IPS-NIHi7 (cell line): ENCODE results near the gene WNT10A.
A peak's percentile ranks its signal among the peaks of the same experiment; 100 is the strongest.

Experiments used
- DNase-seq: peaks from one replicate; pipeline ENCODE4 v3.0.0; 2012; ENCODE audit warnings: mixed read lengths; ENCODE audit errors: extremely low spot score

Gene WNT10A

DNA sequence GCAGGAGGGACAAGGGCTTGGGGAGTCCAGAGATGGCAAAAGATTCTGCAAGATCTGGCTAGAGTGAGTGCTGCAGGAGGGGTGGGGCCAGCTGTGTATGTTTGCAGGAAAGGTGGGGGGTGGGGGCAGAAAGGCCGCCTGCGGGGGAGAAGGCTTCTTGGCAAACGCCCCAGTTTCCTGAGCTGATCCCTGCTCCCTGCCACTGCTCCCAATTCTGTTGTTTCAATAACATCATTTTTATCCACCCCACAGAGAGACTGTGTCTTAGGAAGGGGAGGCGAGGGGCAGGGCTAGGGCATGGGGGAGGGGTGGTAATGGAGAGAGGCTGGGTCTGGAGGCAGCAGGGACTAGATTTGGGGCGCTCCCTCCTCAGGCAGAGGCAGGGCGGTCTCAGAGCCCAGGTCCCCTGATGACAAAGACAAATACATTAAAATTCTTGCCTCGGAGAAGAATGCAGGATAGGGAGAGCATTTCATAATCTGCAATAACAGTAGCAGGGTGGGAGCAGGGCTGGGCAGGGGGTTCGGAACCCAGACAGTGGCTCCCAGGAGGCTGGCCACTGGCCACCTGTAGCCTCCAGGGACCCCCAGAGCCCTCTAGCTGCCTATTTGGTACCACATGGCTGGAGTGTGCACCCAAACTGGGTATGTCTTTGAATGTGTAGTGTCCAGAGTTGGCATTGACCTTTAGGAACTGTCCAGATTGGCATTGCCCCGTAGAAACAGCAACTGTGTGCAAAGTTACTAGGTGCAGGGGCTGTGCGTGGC lies 23.1 kb upstream of the WNT10A start:
- no peak for DNase-seq

DNA sequence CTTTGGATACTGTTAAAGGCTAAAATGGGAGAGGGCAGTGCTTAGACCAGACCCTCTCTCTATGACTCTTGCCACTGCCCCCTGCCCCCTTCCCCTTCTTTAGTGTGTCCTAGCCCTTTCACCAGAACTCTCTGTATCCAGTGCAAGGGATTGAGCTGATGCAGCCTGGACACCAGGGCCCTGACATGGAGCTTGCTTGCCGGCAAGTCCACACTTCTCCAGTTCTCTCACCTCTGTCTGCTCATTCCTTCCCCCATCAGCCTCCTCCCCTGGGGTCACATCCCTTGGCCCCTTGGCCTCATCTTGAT lies 22.6 kb upstream of the WNT10A start:
- no peak for DNase-seq

DNA sequence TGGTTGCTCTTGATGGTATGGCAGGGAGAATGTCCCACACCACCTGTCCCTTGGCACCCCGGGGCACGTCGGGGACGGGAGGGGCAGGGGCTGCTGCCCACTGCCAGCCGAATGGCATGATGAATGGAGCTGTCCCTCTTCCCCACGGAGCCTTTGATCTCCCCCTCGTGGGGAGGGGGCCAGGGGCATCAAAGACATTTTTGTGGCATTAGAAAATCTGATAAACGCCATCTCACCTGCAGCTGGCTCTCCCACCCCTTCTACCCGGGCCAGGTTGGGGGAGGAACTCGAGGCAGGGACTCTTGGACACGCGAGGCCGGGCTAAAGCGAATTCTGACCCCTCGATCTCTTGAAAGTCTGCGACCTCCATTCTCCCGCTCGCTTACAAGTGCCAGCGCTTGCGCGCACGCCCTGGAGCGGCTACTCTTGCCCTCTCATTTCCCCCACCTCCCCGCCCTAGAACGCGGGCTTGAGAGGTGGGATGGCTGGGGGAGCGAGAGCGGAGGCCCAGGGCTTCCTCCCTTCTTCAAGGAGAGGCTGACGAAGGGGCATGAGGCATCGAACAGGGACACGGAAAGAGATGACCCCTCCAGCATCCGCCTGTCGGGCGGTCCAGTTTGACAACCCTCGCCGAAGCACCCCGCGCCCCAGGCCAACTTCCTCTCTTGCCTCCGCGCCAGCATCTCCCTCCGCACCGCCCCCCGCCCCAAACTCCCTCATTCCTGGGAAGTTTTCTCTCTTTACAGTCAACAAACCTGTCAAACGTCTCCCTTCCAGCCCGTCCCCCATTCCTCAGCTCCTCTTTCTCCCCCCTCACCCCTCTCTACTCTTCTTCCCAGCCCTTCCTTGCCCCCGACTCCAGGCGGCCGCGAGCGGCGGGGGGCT lies 21.7 kb upstream of the WNT10A start:
- DNase-seq: no peak

DNA sequence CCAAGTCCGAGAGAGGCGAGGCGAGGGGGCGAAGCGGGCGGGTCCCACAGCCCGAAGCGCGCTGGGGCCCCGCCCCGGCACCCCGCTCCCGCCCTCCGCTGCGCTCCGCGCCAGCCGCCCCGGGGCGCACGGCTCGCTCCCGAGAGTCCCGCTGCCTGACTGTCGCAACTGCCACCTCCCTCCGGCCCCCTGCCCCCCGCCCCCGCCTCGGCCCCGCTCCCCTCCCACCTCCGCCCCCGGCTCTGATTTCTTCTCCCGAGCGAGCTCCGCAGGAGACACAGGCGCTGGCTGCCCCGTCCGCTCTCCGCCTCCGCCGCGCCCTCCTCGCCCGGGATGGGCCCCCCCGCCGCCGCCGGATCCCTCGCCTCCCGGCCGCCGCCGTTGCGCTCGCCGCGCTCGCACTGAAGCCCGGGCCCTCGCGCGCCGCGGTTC lies 21.1 kb upstream of the WNT10A start, which contains the start of gene WNT6:
Gene WNT6, plus strand, starts transcription at position 250 of the 432 bp plus-strand sequence. CDS start 233 bp downstream, outside the sequence.
- no peak for DNase-seq

DNA sequence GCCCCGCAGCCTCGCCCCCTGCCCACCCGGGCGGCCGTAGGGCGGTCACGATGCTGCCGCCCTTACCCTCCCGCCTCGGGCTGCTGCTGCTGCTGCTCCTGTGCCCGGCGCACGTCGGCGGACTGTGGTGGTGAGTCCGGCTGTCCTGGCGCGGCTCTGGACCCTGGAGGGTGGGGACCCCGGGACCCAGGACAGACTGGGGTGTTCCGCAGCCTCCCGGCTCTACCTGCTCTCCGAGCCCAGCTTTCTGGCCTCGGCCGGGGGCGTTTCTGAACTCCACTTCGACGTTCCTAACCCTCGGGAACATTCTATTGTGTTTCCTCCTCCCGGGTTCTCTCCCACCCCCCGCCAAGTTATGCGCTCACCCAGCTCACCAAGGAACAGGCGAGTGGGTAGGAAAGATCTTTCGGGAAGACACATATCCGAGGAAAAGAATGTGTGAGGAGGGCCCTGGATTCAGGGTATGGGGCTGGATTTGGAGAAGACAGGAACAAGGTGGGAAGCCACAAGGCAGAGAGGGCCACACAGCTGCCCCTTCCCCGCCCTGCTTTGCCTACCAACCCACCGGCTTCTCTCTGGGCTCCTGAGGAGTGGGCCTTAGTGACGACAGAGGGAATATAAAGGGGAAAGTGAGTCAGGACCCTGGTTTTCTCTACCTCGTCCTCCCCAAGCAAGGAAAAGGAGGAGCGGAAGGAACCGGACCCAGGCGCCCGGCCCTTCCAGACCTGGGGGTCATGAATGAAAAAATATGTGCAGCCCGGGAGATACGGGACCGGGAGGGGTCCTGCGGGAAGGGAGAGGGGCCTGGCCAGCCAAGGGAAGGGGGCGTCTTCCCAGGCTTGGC lies 20.4 kb upstream of the WNT10A start:
- no peak for DNase-seq

DNA sequence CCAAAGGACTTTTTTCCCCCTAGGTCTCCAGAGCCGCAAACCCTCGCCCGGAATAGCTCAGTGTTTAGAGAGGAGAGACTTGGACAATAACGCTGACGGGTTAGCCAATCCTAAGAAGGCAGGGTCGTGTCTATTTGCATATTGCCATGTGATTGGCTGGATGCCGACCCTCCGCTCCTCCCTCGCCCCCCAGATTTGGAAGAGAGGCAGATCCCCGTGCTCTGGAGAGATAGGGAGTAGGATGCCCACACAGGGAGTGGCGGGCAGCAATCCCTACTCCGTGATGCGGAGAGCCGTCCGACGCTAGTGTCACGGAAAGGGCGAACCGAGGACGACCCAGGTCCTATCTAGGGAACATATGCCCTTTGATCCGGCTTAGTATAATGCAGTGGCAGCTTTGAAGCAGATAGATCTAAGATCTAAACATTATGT lies 19.7 kb upstream of the WNT10A start:
- peak; percentile 90 for DNase-seq

DNA sequence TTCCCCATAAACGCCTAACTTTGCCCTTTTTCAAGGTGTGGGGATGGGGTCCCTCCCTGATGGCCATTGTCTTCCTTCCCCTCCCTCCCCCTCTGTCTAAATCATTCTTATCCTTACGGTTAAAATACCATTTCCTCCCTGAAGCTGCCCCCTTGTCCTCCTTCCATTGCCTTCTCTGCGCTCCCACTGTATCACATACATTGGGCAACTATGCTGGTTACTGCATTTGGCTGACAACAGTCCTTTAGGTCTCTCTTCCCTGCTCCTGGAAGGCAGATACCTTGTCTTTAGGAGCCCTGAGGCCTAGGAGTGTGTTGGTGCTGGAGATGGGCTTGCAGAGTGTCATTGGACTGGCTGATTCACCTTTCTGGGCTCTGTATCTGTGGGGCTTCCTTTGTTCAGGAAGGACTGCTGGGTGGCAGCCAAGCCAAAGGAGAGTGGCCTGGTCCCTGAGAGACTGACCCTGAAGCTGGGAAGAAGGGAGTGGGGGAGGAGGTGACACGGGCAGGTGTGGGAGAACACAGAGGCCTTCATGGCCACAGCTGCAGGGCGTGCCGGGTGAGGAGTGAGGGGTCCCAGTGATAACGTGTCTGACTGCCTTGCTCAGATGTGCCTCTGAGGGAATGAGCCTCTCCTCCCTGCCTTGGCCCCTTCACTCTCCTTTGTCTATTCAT lies 18.9 kb upstream of the WNT10A start:
- DNase-seq: no peak

DNA sequence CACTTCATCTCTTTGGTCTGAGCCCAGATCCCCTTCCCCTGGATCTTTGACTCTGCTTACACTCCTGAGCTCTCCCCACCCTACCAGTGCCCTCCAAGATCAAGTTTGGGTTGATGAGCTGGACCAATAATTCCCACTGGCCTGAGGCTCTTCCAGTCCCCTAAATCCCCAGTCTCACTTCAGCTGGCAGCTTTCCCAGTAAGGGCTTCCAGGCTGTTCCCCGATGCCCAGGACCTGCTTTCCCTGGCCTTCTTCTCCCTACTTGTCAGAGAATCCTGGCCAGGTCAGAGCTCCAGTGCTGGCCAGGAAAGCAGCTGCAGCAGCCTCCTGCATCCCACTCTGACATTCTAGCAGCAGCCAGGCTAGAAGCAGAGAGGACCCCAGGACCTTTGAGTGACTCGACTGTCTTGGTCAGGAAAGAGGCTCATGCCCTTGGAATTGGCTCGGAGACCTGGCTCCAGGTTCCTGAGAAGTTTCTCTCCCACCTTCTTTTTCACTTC lies 17.6 kb upstream of the WNT10A start:
- DNase-seq: no peak

DNA sequence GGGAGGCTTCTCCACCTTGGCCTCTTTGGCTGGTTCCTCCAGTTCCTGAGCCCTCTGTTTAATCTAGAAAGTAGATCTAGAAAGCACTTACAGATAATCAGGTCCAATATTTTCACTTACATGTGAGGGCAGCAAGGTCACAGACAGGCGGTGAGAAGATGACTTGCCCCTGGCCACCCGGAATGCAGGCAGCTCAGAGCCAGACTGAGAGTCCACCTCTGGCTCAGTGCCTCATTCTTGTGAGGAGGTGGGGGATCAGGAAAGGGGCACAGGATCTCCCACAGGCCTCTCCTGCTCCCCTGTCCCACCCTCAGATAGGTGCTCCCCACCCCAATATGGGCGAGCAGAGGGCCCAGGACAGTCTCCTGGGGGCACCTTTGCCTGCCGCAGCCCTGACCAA lies 15.3 kb upstream of the WNT10A start:
- DNase-seq: no peak

DNA sequence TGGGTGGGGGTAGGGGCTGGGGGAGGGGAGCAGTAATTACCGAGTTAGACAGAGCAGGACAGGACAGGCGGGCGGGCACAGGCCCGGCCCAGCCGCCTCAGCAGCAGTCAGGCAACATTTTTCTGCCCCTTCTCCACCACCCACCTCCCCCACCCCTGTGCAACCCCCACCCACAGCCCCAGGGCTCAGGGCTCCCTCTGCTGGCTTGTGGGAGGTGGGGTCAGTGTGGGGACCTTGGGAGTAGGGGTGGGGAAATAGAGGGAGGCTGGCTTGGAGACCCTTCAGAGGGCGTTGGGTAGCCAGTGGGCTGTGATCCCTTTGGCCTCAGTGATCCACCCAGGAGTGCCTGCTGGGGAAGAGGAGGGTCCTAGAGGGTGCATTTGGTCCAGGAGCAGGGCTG lies 14.7 kb upstream of the WNT10A start:
- DNase-seq: no peak

DNA sequence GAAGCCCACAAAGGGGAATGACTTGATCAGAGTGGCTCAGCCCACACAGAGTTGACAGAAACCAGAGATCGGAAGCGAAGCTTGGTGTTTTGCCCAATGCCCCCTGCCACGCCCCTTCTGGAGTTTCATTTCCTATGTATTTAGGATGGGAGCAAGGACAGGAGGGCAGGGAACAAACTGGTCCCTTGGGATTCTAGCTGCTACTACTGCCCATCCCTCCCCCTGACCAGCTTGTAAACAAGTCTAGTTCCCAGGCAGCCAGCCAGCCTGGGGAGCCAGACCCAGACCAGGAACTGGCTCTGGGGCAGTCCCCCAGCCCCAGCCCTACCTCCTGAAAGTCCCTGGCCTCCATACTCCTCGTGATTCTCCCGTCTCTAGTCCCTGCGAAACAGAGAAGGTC lies 12.8 kb upstream of the WNT10A start:
- DNase-seq: no peak

DNA sequence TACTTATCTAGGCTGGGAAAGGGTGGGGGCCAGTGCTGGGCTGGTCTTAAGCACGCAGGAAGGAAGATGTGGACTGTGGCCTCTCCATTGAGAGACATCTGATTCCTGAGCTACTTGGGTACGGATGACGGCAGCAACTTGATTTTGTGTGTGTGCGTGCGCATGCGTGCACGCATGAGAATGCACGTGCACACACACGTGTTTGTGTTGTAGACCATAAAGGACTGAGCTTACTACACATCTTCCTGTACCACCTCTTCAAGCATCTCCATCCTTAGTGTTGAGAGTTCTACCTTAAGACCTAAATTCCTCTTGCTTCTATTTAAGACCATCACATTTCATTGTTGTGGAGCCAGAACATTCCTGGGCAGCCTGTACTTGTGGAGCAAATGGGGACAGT lies 11.6 kb upstream of the WNT10A start:
- DNase-seq: no peak

DNA sequence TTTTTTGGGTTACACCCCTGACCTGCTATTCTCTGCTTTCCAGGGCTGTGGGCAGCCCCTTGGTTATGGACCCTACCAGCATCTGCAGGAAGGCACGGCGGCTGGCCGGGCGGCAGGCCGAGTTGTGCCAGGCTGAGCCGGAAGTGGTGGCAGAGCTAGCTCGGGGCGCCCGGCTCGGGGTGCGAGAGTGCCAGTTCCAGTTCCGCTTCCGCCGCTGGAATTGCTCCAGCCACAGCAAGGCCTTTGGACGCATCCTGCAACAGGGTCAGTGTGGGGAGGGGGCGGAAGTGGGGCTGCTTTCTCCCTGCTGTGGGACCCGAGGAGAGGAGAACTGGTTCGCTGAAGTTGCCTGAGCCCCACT lies 9.7 kb upstream of the WNT10A start:
- DNase-seq: no peak

DNA sequence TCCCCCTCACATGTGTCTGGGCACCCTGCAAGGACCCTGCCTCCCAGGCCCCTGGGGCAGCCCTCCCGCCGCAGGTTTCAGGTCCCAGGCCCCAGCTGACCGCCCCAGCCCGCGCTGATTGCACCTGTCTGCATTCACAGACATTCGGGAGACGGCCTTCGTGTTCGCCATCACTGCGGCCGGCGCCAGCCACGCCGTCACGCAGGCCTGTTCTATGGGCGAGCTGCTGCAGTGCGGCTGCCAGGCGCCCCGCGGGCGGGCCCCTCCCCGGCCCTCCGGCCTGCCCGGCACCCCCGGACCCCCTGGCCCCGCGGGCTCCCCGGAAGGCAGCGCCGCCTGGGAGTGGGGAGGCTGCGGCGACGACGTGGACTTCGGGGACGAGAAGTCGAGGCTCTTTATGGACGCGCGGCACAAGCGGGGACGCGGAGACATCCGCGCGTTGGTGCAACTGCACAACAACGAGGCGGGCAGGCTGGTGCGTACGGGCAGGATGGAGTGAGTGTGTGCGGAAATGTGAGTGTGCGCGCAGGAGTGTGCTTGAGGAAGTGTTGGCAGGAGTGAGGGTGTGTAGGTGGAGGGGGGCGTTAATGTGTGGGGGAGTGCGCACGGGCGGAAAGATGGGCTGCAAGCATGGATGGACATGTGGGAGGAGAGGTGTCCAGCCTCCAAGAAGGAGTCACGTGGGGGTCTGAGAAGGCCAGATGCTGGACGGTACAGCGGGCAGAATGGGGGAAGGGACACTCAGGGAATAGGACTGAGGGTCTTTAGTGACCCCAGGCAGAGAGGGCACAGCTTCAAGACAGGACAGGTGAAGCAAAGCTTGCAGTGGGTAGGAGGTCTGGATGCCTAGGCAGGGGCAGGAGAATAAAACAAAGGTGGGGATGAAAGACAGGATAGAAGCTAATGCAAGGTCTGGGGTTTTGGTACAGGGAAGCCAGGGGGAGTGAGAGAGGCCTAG lies 9.0 kb upstream of the WNT10A start:
- DNase-seq: no peak

DNA sequence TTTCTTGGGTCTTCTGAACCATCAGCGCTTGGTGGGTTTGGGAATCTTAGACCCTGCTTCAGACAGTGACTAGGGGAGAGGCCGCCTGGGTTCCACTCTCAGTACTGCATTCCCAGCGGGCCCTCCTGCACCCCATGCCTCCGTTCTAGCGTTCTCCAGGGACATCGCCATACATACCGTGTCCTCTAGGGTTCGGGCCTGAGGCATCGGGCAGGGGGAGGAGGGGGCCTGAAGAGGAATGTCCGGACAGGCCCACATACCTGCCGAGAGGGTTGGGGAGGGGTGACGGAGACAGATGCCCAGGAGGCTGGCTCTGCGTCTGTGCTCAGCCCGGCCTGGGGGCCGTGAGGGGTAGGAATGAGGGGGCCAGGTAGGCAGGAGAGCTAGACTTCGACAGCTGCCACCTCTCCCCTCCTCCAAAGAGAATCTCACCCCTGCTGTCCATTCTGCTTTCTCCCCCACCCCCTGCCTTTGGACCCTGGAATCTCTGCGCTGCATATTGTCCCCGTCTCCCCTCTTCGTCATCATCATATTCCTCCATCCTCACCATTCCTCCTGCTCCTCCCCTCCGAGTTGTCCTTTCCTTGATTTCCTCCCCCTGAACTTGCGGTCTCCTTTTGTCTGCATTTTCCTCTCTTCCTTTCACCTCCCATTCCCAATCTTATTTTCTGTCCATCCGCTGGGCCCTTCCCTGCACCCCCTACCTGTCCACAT lies 7.8 kb upstream of the WNT10A start:
- peak; percentile 70 for DNase-seq

DNA sequence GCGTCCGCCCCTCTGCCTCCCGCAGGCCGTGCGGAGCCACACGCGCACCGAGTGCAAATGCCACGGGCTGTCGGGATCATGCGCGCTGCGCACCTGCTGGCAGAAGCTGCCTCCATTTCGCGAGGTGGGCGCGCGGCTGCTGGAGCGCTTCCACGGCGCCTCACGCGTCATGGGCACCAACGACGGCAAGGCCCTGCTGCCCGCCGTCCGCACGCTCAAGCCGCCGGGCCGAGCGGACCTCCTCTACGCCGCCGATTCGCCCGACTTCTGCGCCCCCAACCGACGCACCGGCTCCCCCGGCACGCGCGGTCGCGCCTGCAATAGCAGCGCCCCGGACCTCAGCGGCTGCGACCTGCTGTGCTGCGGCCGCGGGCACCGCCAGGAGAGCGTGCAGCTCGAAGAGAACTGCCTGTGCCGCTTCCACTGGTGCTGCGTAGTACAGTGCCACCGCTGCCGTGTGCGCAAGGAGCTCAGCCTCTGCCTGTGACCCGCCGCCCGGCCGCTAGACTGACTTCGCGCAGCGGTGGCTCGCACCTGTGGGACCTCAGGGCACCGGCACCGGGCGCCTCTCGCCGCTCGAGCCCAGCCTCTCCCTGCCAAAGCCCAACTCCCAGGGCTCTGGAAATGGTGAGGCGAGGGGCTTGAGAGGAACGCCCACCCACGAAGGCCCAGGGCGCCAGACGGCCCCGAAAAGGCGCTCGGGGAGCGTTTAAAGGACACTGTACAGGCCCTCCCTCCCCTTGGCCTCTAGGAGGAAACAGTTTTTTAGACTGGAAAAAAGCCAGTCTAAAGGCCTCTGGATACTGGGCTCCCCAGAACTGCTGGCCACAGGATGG lies 7.1 kb upstream of the WNT10A start:
- no peak for DNase-seq

DNA sequence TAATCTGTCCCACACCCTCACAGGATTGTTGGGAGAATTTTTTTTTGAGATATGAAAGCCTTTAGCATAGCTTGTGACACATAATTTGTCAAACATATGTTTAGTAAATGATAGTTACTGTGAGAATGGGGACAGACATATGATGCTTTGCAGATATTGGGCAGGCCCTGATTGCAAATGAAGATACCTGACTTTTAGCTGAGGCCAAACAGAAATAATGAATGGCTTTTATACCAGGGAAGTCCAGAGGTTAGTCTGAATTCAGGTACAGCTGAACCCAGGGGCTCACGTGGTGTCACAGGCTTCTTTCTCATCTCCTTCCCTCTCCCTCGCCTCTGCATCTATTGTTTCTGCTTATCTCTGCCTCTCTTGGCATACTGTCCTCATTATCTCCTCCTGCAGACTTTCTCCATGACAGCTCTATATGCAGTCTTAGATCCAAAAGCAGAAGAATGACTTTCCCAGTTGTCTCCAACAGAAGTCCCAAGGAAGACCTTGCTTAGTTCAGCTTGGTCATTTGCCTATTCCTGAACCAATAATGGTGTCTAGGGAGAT lies 4.9 kb upstream of the WNT10A start:
- DNase-seq: no peak

DNA sequence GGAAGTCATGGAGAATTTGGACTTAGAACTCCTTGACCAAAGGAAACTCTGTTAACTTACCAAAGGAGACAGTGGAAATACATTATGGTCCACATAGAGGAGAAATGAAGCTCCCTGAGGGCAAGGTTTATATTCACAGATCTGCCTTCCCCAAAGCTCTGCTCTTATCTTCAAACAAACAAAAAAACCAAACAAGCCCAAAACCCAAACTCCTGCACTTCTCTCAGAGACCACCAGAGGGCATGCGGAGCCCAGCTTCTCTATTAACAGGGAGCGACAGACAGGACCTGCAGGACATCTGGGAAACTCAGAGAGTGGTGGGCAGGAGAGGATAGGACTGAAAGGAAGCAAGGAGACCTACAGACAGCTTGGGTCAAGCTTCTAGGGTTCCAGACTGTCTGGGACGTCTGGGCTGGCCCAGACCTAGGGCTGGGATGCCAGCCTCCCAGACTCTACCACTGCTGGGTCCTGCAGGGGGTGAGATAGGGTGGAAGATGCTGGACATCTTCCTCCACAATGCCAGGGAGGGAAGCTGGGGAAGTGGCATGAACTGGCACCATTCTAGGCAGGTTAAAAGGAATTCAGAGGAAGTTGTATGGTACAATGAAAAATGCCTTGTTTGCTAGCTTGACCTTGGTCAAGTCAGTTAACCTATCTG lies 4.0 kb upstream of the WNT10A start:
- DNase-seq: peak; percentile 82
